Fibroblast of skin of abdomen (primary cell): ENCODE data around the gene CTSS.

ENCODE experiments used
- DNase-seq: peaks from one replicate; pipeline ENCODE4 v3.0.0-alpha.2; 2013

The CTSS gene

DNA sequence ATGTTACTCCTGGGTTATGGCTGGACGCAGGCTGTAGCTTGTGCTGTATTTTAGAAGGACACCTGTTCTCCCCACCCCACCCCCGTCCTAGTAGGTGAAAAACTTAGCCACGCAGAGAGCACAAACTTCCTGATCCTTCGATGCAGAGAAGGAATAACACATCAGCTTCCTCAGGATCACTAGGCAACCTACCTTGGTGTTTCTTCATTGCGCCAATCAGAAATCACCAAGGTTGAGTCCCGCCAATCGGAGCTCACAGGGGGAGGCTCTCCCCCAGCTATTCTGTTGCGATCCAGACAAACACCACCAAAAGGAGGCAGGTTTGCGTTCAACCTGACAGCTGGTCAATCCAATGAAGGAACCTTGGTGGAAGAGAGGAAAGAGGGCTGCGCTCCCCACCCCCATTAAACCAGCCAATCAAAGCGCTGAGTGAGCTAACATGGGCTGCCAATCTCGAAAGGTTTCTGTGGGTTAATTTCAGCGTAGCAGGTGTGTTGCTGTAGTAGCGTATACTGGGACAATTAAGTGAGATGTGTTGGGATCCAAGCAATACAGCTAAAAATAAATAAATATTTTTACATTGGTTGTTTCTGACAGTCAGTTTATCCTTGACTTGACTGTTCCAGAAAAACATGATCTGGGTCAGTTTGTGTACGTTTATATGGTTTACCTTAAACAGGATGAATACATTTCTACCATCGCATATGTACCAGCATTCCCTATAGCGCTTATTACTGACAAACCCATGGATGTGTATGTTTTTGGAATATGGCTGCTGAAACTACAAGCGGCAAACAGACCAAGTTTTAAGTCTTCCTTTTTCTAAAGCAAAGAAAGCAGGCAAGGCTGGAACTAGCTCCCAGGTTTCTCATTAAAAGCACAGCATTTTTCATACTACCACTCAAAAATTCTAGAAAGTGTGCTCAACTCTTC is 68.3 kb downstream of the CTSS start, which contains the start of gene GOLPH3L:
GOLPH3L (minus strand) TSS at position 160 of the 933 bp plus-strand sequence. CDS start 2,316 bp downstream, outside the sequence.
- peak; percentile 98 for DNase-seq

DNA sequence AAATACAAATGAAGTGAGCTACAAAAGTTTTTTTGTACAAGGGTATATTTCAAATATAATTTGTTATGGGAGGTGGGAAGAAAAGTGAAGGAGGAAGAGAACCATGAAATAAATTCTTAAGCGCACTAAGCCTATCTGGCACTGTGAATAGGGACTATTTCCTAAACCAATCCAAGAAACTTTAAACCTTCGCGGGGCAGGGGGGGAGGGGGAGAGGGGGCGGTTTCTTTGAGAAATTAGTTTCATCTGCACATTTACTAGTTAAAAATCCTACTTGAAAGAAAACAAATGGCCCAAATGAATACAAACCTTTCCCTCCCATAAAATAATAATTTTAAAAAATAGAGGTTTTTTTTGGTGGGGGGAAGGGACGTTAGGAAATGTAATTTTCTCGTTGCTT is 69.0 kb downstream of the CTSS start:
- no peak for DNase-seq

DNA sequence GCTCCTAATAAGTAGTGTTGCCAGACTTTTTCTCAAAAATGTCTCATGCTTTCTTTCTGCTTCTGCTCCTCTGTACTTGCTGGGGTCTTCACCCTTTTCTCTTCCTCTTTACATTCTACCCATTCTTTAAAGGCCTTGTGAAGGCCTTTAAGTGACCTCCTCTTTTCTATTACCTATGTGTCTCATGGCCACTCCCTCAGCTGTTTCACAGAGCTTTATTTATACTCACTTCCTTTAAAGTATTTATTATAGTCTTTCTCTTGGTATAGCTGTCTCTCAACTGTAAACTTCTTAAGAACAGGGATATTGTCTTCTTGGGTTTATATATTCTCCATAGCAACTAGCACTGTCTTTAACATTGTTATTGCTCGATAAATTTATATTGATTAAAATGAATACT is 69.4 kb downstream of the CTSS start:
- DNase-seq, result no peak

DNA sequence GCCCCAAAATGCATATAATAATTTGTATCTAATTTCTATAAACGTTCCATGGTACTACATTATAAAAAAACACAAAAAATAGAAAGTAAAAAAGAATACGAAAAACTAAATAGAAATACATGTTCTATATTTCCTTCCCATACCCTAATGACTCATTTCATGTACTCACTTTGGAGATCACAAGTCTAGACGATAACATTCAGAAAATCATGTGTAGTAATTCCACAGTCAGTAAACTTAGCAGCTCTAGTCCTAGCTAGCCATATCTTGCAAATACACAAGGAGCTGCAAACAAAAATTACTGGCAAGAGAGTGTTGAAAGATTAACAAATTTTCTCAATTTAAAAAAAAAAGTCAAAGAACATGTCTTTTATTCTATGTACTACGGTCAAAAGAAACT is 70.0 kb downstream of the CTSS start:
- DNase-seq, result peak; percentile 1

DNA sequence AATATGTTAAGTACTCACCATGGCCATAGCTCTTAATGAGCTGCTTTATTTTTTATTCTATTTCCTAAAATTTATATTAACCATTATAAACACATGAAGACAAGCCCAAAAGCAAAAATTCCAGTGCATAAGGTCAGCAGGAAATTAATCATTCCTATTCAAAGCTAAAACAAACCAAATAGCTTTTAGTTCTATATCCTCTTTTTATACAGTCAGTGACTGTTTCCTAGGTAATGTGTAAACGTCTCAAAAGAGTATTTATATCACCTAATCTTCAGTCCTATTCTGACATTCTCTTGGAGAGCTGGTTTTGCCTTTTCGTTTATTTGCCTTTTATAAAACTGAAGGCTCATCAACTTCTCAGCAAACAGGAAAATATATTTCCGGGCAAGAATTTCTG is 72.9 kb downstream of the CTSS start:
- DNase-seq, result no peak

DNA sequence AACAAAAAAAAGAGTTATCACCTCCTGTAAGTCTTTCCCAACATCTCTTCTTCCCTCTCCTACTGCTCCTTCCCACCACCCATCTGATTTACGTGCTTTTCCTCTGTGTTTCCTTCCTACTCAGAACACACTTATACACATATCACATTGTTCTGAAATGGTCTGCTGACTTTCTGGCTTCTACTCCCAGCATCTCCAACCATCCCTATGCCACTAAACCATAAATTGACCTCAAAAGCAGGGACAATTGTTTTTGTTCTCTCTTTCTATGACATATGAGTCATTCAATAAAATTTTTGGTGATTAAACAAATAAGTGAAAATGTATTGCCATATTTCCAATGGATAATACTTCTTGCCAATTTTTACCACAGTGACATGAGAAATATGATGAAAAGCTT is 76.8 kb downstream of the CTSS start:
- DNase-seq, result no peak

DNA sequence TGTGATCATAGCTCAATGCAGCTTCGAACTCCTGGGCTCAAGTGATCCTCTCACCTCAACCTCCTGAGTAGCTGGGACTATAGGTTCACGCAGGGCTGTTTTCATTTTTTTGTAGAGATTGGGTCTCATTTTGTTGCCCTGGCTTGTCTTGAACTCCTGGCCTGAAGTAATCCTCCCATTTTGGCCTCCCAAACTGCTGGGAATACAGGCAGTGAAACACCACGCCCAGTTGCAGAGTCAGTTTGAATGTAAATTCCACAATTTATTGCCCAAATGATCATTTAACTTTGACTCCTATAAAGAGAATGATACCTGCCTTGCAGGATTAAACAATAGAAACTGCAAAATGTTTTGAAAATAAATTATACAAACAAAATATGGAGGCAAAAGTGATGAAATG is 79.3 kb downstream of the CTSS start:
- no peak for DNase-seq

DNA sequence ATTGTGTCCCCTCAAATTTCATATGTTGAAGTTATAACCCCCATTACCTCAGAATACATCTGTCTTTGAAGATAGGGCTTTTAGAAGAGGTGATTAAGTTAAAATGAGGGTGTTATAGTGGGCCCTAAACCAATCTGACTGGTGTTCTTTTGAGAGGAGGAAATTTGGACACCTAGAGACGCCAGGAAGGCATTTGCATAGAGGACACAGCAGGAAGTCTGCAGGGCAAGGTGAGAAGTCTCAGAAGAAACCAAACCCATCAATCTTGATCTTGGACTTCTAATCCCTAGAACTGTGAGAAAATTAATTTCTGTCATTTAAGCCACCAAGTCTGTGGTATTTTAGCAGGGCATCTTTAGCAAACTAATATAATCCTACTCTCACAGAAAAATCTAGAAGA is 81.7 kb downstream of the CTSS start:
- DNase-seq, result no peak
